Measurements from ENCODE around the gene KDM2B.
"Not testable (repeated sequence)": the region's sequence is repeated elsewhere in the genome, so short reads cannot be mapped to it uniquely, and the experiment has no call there.

The KDM2B gene

DNA sequence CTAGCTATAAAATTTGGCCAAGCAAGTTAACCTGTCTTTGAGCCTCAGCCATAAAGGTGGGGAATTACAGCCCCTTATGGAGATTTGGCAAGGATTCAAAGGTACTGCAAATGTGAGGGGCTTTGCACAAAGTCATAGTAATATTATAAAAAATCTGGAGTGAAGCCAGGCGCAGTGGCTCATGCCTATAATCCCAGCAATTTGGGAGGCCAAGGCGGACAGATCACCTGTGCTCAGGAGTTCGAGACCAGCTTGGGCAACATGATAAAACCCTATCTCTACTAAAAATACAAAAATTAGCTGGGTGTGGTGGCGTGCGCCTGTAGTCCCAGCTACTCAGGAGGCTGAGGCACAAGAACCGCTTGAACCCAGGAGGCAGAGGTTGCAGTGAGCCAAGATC is 4.1 kb upstream of the KDM2B start:
- DNase-seq (ENCODE audit: low read depth, low spot score) = not testable (repeated sequence)

DNA sequence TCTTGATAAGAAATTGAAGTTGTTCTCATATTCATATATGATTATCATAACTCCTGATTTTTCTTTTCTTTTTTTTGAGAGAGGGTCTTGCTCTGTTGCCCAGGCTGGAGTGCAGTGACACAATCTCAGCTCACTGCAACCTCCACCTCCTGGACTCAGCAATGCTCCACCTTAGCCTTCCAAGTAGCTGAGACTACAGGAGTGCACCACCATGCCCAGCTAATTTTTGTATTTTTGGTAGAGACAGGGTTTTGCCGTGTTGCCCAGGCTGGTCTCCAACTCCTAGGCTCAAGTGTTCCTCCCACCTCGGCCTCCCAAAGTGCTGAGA is 2.5 kb upstream of the KDM2B start:
- not testable (repeated sequence) for DNase-seq (ENCODE audit: low read depth, low spot score)

DNA sequence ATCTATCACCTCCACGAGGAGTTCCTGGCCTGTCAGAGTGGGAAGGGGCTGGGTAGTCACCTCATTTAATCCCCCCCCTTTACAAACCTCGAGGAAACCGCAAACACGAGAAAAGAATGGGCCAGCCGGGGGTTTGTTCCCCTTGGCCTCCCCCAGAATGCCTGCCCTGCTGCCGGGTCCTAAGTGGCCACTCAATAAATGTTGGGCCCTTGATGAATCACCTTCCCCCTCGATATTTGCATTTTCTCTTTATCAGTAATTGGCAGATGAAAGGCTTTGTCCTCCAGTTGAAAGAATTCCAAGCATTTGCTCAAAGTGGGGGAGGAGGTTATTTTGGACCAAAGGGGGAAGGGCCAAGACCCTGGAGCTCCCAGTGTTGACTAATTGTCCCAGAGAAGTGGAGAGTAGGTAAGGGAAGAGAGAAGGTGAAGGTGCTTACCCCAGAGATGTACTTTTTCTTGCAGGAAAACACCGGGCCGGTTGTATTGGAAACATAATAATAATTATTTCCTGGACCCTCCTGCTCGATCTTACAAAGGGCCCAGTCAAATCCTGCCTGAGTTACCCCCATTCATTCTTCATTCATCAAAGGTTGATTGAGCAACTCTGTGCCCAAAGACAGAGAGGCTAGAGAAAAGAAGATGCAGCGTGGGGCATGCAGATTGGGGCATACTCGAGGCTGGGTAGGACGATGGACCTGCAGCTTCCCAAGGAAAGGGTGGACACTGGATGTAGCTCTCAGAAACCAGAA is 1.9 kb upstream of the KDM2B start:
- no peak for DNase-seq (ENCODE audit: low read depth, low spot score)

DNA sequence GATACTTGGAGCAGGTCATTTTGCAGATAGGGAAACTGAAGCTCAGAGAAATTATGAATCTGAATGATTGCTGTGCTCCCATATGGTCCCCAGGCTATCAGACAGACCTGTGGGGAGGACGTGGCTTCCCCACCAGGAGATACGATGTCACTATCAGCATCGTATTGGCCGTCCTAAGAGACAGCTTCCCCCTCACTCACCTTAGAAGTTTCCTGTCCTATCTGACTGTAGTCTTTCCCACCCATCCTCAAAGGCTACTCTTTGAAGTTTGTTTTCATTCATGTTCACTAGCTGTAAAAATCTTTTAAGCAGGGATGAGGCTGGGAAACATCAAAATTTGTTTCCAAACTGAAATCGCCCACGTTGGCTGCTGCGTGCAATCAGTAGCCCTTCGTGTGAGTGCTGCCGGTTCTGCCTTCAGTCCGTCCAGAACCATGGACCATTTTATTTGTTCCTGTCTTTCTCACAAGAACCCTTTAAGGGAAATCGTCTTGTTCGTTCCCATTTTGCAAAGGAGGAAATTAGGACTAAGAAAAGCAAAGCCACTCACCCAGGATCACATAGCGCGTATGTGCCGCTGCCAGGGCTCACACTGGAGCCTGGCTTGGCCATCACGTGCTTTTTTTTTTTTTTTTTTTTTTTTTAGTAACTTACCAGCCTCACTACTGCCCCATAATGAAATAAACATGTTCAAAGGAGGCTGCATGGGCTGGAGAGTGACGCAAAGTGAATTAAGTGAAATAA is 1.0 kb upstream of the KDM2B start:
- DNase-seq (ENCODE audit: low read depth, low spot score) = no peak

DNA sequence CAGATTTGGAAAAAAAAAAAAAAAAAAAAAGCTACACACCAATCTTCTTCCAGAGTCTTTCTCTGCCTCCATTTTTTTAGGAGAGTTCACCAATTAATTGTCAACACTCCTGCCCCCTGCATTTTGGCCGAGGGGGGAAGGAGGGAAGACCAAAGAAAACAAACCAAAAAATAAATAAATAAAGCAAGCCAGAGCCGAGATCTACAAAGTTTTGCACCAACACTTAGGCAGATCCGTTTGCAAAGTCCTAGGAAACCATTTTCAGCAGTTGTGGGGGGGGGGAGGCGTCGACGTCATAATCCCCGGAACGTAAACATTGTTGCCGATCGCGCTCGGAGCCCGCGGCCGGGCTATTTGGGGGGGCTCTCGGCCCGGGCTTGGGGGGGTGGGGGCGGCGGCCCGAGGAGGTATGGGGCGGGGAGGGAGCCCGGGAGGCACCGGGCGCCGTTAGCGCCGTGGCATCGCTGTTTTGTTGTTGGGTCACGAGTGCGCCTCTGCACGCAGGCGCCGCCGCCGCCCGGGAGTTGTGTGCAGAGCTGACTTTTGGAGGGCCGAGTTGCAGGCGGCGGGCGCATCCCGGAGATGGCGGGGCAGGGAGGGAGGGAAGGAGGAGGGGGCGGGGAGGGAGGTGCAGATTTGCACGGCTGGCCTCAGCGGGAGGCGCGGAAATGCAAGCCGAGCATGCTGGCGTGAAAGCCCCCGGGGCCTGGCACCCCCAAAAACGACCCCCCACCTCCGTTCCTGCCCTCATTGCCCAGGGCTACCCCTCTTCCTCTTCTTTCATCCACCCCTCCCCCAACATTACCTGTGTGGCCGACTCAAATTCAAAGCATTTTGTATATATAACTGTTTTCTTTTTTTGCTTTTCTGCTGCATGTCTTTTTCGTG is 598 bp downstream of the KDM2B start:
- DNase-seq (ENCODE audit: low read depth, low spot score) = no peak

DNA sequence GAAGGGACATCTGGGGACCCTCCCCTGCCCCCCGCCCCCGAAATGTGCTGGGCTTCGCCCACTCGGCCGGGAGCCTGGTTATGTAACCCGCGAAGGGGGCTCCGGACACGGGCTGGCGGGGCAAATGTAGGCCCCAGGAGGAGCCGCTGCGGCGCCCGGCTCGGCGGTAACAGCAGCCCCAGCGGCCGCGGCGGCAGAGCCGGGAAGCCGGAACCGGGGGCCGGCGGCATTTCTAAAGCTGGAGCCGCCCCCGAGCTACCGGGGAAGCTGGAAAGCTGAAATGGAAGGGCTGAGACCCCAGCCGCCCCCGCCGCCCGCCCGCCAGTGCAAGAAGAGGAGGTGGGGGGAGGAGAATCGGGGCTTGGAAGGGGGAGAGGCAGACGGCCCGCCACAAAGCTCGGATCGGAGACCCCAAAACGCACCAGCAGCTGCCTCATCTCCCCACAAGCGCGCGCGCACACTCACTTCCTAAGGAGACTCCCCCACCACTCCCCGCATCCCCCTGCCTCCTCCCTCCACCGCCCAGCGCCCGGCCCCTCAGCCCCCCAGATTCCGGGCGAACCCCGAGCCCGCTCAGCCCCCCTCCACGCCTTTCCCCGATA is 1.5 kb downstream of the KDM2B start:
- DNase-seq (ENCODE audit: low read depth, low spot score) = no peak

DNA sequence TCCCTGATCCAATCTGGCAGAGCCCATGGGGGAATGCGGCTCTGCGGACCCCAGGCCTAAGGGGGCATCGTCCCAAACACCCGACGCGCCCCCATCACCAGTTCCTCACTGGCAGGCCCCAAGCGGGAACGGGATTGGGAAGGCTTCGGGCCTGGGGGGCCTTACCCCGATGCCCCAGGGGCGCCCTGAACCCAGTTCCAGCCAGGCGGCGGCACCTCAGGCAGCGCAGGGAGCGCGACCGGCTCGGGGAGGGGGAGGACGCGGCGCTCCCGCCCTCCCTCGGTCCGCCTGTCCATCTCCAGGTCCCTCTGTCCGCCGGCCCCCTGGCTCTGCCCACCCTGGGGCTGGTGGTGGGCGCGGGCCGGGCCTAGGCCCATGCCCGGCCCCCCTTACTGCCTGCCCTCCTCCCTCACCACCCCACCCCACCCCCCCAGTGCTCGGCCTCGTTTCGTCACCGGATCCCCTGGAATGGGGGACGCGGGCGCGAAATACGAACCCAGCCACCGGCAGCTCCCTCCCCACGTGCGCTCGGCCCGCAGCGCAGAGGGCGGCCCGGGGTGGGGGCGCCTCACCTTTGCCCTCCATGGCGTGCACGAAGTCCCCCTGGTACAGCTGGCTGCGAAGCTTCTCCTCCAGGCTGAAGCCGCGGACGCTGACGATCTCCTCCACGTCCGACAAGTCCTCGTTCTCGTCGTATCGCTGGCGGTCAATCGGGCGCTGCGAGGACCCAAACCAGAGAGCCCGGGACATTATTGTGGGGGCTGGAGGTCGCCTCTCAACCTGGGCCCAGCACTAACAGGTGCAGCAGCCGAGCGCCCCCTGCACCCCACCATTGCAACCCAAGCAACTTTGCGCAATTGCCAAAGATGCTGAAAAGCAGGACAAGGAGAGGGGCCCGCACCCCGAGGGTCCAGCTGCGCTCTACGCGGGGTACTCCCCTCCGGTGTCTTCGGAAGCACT is 2.3 kb downstream of the KDM2B start:
- no peak for DNase-seq (ENCODE audit: low read depth, low spot score)

DNA sequence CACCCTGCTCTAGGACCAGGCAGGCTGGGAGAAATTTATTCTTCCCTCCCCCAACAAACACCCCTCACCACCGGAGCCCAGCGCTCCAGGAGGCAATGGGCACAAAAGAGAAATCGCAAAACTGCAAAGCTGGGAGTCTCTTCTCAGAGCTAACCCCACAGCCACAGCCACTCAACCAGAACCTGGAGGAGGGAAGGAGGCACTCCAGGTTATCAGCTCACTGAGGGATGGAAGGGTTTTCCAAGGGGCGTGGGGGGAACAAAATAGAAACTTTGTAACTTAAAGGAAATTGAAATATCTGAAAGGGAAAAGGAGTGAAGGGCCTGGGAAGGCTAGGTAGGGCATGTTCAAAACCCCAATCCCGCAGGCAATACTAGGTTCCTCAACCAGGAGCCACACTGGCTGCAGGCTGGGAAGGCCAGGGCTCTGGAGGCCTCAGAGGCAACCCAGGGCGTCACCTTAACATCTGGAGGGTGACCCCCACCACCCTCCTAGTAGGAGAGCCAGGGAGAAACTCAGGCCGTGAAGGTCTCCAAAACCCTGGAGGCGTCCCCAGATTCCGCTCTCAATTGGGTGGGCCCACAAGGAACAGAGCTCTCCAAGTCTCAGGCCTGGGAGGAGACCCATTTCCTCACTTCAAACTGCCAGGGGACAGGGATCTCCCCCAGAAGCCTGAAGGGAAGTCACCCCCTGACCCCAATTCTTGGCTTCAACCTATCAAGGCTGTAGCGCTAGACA is 3.2 kb downstream of the KDM2B start:
- DNase-seq (ENCODE audit: low read depth, low spot score) = no peak

DNA sequence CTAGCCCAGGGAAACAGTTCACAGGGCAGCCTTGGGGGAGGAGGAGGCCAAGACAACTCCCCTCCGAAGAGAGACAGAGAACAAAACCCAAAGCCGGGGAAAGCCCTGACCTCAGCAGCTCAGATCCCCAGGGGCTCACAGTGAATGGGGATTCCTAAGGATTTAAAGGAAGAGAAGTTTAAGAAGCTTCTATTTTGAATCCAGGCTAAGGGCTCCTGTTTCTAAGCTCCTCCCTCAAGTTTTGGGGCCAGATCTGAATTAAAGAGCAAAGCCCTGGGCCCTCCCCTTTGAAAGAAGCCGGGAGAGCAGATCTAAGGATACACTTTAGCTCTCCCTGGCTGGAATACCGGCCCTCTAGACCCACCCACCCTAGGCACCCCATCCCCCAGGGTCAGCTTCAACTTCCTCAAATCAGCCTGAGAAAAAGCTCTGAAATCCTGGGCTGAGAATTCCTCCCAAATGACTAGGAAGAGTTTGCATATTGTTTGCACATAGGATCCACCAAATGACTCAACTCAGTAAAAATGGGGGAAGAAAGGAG is 3.9 kb downstream of the KDM2B start:
- DNase-seq (ENCODE audit: low read depth, low spot score) = no peak

DNA sequence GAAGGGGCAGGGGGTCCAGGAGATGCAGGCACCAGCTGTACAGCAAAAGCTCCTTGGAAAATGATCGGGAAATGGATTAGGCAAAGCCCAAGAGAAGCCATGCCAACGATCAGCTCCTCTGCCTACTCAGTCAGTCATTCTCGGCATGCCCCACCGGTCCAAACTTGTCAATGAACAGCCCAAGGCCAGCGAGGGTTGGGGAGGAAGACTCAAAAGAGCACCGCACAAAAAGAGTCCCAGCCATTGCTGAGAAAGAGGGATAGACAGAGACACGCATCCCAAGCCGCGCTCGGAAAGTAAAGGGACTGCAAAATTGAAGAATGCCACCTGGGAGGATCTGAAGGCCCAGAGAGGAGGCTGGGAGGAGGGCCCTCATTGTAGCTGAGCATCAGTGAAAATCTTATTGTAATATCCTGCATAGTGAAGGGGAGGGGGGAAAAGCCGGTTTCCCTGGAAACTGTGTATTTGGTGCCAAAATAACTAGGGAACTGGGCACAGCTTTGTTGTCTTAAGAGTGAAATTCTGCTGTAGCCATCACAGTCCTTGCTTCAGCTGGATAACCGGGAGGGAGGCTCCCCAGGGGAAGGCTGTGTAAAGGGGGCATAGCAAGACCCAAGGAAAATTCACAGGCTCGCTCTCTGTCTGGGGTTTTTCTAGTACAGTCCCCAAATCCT is 4.7 kb downstream of the KDM2B start:
- no peak for DNase-seq (ENCODE audit: low read depth, low spot score)

DNA sequence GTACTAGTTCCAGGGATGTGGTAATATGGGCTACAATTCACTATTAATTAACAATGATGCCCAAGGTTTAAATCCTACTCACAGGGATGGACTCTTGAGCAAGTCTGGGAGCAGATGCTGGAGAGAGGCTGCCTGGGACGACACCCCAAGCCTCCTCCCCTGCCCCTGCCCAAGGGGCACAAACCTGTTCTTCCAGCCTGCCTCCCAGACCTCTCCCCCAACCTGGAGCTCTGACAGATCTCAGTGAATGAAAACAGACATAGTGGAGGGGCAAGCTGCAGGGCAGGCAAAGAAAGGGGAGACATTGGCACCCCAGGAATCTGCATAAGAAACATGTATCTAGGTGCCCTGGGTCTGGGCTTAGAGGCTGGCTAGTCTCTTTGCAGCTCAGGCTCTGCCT is 5.8 kb downstream of the KDM2B start:
- no peak for DNase-seq (ENCODE audit: low read depth, low spot score)

DNA sequence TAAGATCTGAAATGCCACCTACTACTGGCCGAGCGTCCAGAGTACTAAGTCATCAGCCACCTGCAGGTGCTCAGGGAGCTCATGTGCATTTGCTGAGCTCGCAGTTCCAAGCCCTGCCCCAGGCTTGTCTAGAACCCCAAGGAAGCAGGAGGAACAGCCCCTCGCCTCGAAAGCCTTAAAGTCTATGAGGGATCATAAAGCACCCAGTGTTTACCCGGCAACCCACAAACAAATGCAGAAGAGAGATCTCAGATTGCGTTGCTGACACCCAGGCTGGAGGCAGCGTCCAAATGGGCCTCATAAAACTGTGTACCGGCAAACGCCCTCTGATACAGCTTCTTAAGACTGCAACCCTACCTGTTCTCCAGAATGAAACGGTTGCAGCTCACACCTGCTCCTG is 6.8 kb downstream of the KDM2B start:
- no peak for DNase-seq (ENCODE audit: low read depth, low spot score)

DNA sequence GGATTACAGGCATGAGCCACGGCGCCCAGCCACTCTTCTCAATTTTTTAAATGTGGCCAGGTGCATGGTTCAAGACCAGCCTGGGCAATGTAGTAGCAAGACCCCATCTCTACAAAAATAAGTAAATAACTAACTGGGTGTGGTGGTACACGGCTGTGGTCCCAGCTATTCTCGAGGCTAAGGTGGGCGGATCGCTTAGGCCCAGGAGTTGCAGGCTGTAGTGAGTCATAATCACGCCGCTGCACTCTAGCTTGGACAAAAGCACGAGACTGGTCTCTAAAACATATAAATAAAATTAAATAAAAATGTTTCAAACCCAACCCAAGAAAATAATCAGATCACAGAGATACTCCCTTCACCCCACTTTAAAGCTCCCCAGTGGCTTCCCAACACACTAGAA is 8.9 kb downstream of the KDM2B start:
- no peak for DNase-seq (ENCODE audit: low read depth, low spot score)

DNA sequence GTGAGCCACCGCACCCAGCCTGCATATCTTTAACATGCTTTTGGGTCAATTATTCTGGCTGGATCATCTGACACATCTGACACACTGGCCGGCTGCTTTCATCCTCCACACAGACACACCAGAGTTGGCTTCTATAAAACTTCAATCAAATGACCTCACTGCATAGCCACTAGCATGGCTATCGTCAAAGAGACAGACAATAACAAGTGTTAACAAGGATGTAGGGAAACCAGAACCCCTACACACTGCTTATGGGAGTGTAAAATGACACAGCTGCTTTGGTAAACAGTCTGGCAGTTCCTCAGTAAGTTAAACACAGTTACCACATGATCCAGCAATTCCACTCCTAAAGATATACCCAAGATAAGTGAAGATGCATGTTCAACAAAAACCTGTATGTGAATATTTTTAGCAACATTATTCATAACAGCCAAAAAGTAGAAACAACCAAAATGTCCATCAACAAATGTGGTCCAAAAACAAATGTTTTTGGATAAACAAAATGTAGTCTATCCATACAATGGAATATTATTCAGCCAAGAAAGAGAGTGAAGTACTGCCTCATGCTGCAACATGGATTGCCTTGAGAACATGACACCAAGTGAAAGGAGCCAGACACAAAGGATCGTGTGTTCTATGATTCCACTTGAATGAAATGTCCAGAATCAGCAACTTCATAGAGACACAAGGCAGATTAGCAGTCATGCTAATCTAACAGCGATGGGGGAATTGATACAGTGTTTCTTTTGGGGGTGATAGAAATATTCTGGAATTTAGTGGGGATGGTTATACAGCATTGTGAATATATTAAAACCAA is 10.1 kb downstream of the KDM2B start:
- no peak for DNase-seq (ENCODE audit: low read depth, low spot score)

DNA sequence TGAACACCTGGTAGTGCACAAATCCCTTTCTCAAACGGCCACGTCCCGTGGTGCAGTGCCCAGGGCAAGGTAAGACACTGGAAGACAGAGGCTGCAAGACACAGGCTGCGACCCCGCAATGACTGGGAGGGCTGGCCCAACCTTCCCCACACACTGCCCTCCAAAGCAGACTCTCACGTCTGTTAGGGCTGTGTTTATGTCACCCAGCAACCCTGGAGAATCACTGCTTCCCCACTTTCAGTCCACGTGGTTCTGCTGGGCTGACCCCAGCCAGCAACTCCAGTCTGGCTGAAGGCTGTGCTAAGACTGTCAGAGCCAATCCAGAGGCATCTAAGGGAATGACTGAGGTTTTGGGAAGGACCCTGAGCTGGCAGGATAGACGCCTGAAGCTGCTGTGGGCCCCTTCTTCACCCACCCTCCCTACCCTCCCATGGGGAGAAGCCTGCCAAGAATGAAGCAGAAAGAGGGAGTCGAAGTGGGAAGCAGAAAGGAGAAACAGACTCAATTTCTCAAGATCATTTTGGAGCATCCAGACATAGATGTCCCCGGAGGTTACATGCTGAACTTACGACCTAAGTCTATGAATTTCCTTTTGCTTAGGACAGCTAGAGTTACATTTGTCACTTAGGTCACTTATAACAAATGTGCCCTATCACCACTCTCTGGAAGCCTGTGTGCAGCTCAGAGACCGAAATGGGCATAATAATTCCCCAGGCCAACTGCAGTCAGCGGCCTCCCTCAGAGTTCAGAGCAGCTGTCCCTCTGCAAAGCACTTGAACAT is 11.7 kb downstream of the KDM2B start:
- DNase-seq (ENCODE audit: low read depth, low spot score) = no peak

DNA sequence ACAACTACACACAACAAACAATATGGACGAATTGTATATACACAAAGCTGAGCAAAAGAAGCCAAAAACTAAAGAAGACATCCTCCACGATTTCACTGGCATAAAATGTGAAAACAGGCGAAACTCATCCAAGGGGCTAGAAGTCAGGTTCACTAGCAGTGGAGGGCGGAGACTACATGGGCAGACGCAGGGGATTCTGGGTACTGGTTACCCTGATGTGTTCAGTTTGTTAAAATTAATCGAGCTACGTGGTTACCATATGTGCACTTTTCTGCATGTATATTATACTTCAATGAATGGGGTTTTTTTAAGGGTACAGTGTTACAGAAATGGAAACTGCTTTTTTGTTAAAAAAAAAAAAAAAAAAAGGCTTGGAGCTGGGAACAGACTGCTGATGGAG is 12.3 kb downstream of the KDM2B start:
- DNase-seq (ENCODE audit: low read depth, low spot score) = no peak

DNA sequence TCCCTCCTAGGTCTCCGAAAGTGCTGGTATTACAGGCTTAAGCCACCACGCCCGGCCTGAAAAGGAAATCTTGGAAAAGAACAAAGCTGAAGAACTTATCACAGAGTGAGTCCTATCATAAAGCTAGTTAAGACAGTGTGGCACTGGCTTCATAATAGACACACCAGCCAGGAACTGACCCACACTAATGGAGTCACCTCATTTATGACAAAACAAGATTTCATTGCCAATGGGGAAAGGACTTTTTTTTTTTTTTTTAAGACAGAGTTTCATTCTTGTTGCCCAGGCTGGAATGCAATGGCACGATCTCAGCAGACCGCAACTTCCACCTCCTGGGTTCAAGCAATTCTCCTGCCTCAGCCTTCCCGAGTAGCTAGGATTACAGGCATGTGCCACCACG is 15.7 kb downstream of the KDM2B start:
- DNase-seq (ENCODE audit: low read depth, low spot score) = no peak

DNA sequence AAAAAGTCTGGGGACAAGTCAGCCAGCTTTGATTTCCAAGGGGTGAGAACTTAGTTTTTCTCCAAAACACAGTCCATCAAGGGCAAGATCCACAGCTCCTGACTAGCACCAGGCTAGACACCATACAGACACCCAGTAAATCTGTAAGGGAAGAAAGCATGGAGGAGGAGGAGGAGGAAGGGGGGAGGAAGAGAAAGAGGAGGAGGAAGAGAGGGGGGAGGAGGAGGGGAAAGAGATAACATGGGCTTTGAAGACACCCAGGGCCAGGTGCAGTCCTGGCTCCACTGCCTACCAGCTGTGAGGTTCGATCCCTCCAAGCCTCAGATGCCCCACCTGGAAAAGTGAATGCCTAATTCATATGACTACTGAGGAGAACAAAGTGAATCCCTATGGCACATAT is 18.3 kb downstream of the KDM2B start:
- no peak for DNase-seq (ENCODE audit: low read depth, low spot score)
